ENCODE results near the gene DNAAF1. TPM values are rescaled to one million over a fixed set of nuclear protein-coding genes. Genes with fewer than 3 reads are reported as not detected.

Gene DNAAF1
- total RNA-seq, 1 donor, result 0.36 TPM

DNA sequence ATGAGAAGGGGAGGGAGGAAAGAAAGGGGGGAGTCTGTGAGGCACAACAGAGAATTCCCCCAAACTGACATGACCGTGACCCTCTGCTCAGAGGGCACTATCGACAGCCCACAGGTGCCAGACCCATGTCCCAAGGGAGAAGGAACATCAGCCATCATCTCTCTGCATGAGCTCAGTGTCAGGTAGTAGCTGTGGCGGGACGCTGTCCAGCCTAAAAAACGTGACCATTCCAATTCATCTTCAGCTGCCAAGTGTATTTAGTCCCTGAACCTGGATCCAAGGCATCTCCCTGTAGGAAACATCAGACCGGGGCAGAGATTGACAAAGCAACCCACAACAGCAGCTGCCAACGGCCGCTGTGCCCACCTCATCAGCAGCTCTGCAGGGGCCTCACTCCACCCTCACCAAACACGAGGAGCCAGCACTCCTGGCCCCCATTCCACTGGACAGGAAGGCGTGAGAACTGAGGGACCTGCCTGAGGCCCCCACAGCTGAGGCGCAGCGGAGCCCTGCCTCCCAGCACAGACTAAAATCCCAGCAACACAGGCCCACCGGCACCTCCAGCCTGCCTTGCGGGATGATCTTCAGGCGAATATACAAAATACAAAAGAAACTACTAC is 33.1 kb downstream of the DNAAF1 start:
- no peaks in the 10 kb centered on the region for H3K9me3 ChIP-seq (ENCODE audit: low read depth, low read length)
- peaks cover 5% of the 10 kb centered on the region for H3K79me2 ChIP-seq (ENCODE audit: insufficient read depth, low read length)
- TF ChIP-seq, protein P1, sequence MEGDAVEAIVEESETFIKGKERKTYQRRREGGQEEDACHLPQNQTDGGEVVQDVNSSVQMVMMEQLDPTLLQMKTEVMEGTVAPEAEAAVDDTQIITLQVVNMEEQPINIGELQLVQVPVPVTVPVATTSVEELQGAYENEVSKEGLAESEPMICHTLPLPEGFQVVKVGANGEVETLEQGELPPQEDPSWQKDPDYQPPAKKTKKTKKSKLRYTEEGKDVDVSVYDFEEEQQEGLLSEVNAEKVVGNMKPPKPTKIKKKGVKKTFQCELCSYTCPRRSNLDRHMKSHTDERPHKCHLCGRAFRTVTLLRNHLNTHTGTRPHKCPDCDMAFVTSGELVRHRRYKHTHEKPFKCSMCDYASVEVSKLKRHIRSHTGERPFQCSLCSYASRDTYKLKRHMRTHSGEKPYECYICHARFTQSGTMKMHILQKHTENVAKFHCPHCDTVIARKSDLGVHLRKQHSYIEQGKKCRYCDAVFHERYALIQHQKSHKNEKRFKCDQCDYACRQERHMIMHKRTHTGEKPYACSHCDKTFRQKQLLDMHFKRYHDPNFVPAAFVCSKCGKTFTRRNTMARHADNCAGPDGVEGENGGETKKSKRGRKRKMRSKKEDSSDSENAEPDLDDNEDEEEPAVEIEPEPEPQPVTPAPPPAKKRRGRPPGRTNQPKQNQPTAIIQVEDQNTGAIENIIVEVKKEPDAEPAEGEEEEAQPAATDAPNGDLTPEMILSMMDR (IDR thresholded peaks at IDR 0.05; ENCODE audit: extremely low read depth, low read depth, low read length), result no peak
- H3K4me3 ChIP-seq (ENCODE audit: insufficient read depth, low read length), result no peak overlapping the region
- H3K36me3 ChIP-seq (ENCODE audit: insufficient read depth, low read length), result peaks cover 28% of the 10 kb centered on the region
- no peak for DNase-seq (ENCODE audit: insufficient read length, low spot score, missing footprints)
- H3K4me1 ChIP-seq (ENCODE audit: insufficient read depth, low read length), result peaks cover 23% of the 10 kb centered on the region
- H3K27ac ChIP-seq (ENCODE audit: low read depth, low read length), result peak overlapping the region; percentile 25
- peak overlapping the region; percentile 45 for H3K4me2 ChIP-seq (ENCODE audit: insufficient read depth, low read length)
- no peaks in the 10 kb centered on the region for H3K27me3 ChIP-seq (ENCODE audit: insufficient read depth, low read length)
- no peak overlapping the region for H2AFZ ChIP-seq (ENCODE audit: low read length)
- H4K20me1 ChIP-seq (ENCODE audit: insufficient read depth, low read length), result peaks cover 14% of the 10 kb centered on the region

- H3K4me1 ChIP-seq (ENCODE audit: insufficient read depth, low read length), result peaks cover 23% of the 10 kb centered on the region
- peaks cover 19% of the 10 kb centered on the region for H4K20me1 ChIP-seq (ENCODE audit: insufficient read depth, low read length)
- no peak overlapping the region for H2AFZ ChIP-seq (ENCODE audit: low read length)
- TF ChIP-seq, protein P1 (IDR thresholded peaks at IDR 0.05; ENCODE audit: extremely low read depth, low read depth, low read length), result peak; percentile 1
- no peak overlapping the region for H3K4me3 ChIP-seq (ENCODE audit: insufficient read depth, low read length)
- no peak overlapping the region for H3K4me2 ChIP-seq (ENCODE audit: insufficient read depth, low read length)
- no peaks in the 10 kb centered on the region for H3K27me3 ChIP-seq (ENCODE audit: insufficient read depth, low read length)
- no peak for DNase-seq (ENCODE audit: insufficient read length, low spot score, missing footprints)
- H3K79me2 ChIP-seq (ENCODE audit: insufficient read depth, low read length), result peaks cover 11% of the 10 kb centered on the region
- H3K9me3 ChIP-seq (ENCODE audit: low read depth, low read length), result no peaks in the 10 kb centered on the region
- no peak overlapping the region for H3K27ac ChIP-seq (ENCODE audit: low read depth, low read length)
- peaks cover 30% of the 10 kb centered on the region for H3K36me3 ChIP-seq (ENCODE audit: insufficient read depth, low read length)
These were observed 33.9 kb downstream of the DNAAF1 start for GRCh38 chr16:84178892-84179611.

GRCh38 chr16:84179612-84180320 is 34.7 kb downstream of the DNAAF1 start:
- Histone ChIP-seq H2AFZ (ENCODE audit: low read length) (no peak overlapping the region), H3K4me3 (ENCODE audit: insufficient read depth, low read length) (no peak overlapping the region), H3K4me1 (ENCODE audit: insufficient read depth, low read length) (peaks cover 23% of the 10 kb centered on the region)

More at GRCh38 chr16:84179612-84180320, 34.7 kb downstream of the DNAAF1 start:
- DNase-seq (ENCODE audit: insufficient read length, low spot score, missing footprints), result peak; percentile 79
- H3K36me3 ChIP-seq (ENCODE audit: insufficient read depth, low read length), result peaks cover 30% of the 10 kb centered on the region
- no peak overlapping the region for H3K4me2 ChIP-seq (ENCODE audit: insufficient read depth, low read length)
- H4K20me1 ChIP-seq (ENCODE audit: insufficient read depth, low read length), result peaks cover 19% of the 10 kb centered on the region
- H3K79me2 ChIP-seq (ENCODE audit: insufficient read depth, low read length), result peaks cover 19% of the 10 kb centered on the region
- H3K27me3 ChIP-seq (ENCODE audit: insufficient read depth, low read length), result no peaks in the 10 kb centered on the region
- TF ChIP-seq, protein P1 (IDR thresholded peaks at IDR 0.05; ENCODE audit: extremely low read depth, low read depth, low read length), result no peak
- no peak overlapping the region for H3K27ac ChIP-seq (ENCODE audit: low read depth, low read length)
- no peaks in the 10 kb centered on the region for H3K9me3 ChIP-seq (ENCODE audit: low read depth, low read length)
